Brain microvascular endothelial cell (primary cell): ENCODE results near the gene PTTG1IP.

Experiments used
- DNase-seq: peaks from one replicate; pipeline ENCODE4 v3.0.0-alpha.2; 2020
- H3K27ac ChIP-seq: fragments of 250-450 bp; sonication (Bioruptor Pico); 2 replicates; pipeline ENCODE4 v1.5.1; 2020; ENCODE audit warnings: mild to moderate bottlenecking, moderate library complexity
- H3K27me3 ChIP-seq: fragments of 250-450 bp; sonication (Bioruptor Pico); replicated peaks from 2 replicates; pipeline ENCODE4 v1.5.1; 2020; ENCODE audit warnings: mild to moderate bottlenecking
- H3K36me3 ChIP-seq: fragments of 250-450 bp; sonication (Bioruptor Pico); replicated peaks from 2 replicates; pipeline ENCODE4 v1.5.1; 2020; ENCODE audit warnings: mild to moderate bottlenecking
- H3K4me3 ChIP-seq: 2 replicates; pipeline ENCODE4 v1.5.1; 2011; ENCODE audit warnings: low read depth, mild to moderate bottlenecking, control low read depth, low read length, moderate library complexity
- CTCF ChIP-seq: IDR thresholded peaks from 2 replicates; pipeline ENCODE4 v1.5.1; 2011; ENCODE audit warnings: low read depth, mild to moderate bottlenecking, moderate library complexity, low read length, control low read depth, inconsistent platforms; ENCODE audit errors: missing control alignments
- in situ Hi-C: cut with HindIII; loops from 2 replicates; pipeline ENCODE4 v1.10.0; 2017; ENCODE audit warnings: low sequenced_read_pairs, low pct_ligation_motif_present

PTTG1IP gene

GRCh38 chr21:44902268-44903049 lies 29.0 kb upstream of the PTTG1IP start:
- no peak for TF ChIP-seq CTCF
- in situ Hi-C loops: no loop called here
- Histone ChIP-seq H3K4me3 (no peak overlapping the region), H3K36me3 (no peaks in the 10 kb centered on the region), H3K27me3 (peaks cover 55% of the 10 kb centered on the region), H3K27ac (no peak overlapping the region)
- DNase-seq: no peak

- no peak for TF ChIP-seq CTCF
- no peak for DNase-seq
- H3K27ac ChIP-seq: no peak overlapping the region
- no peaks in the 10 kb centered on the region for H3K36me3 ChIP-seq
- in situ Hi-C loops: no loop called here
- H3K4me3 ChIP-seq: no peak overlapping the region
- H3K27me3 ChIP-seq: peaks cover 52% of the 10 kb centered on the region
Observed at GRCh38 chr21:44901391-44902074, 28.0 kb upstream of the PTTG1IP start.

GRCh38 chr21:44900559-44901251 lies 27.2 kb upstream of the PTTG1IP start:
- H3K27ac ChIP-seq: no peak overlapping the region
- no peak overlapping the region for H3K4me3 ChIP-seq
- no peak for TF ChIP-seq CTCF
- in situ Hi-C loops: no loop called here
- DNase-seq: no peak
- H3K27me3 ChIP-seq: peaks cover 47% of the 10 kb centered on the region
- no peaks in the 10 kb centered on the region for H3K36me3 ChIP-seq

GRCh38 chr21:44899768-44900558 lies 26.5 kb upstream of the PTTG1IP start:
- TF ChIP-seq CTCF: no peak
- Histone ChIP-seq H3K27me3 (peaks cover 50% of the 10 kb centered on the region), H3K36me3 (no peaks in the 10 kb centered on the region), H3K27ac (no peak overlapping the region), H3K4me3 (no peak overlapping the region)
- DNase-seq: no peak
- in situ Hi-C loops: no loop called here

- Histone ChIP-seq H3K27me3 (peaks cover 58% of the 10 kb centered on the region), H3K4me3 (no peak overlapping the region), H3K27ac (no peak overlapping the region), H3K36me3 (no peaks in the 10 kb centered on the region)
- in situ Hi-C loops: no loop called here
- DNase-seq: no peak
- no peak for TF ChIP-seq CTCF
Observed at GRCh38 chr21:44898851-44899767, 25.6 kb upstream of the PTTG1IP start.
